Activated T-cell treated with anti-CD3 and anti-CD28 coated beads, Interleukin-2, amount 50 U/mL, for 4 hours (primary cell): Measurements from ENCODE around the gene GRK5. TPM values are rescaled to one million over a fixed set of nuclear protein-coding genes. Genes with fewer than 3 reads are reported as not detected.
A peak's percentile ranks its signal among the peaks of the same experiment; 100 is the strongest.

Experiments
- ATAC-seq, 2 donors: fragments of 200-7000 bp; cut with Tn5 transposase; one replicate each; pipeline ENCODE4 v1.10.0; 2021
- DNase-seq: peaks from one replicate; pipeline ENCODE4 v3.0.0-alpha.2; 2020
- H3K27me3 Mint-ChIP-seq: one replicate; pipeline ENCODE4 v1.8.0; 2021; ENCODE audit warnings: low read depth, mixed read lengths
- H3K36me3 Mint-ChIP-seq: one replicate; pipeline ENCODE4 v1.8.0; 2022; ENCODE audit warnings: mixed read lengths; ENCODE audit not compliant: insufficient read depth
- H3K4me1 Mint-ChIP-seq: one replicate; pipeline ENCODE4 v1.8.0; 2021; ENCODE audit warnings: low read depth, mixed read lengths
- H3K4me3 Mint-ChIP-seq: one replicate; pipeline ENCODE4 v1.8.0; 2021; ENCODE audit warnings: mild to moderate bottlenecking, moderate library complexity, mixed read lengths
- H3K9me3 Mint-ChIP-seq: one replicate; pipeline ENCODE4 v1.8.0; 2021; ENCODE audit warnings: mixed read lengths
- total RNA-seq, 3 donors: library from RNA; stranded (reverse); gene quantifications; one replicate each; pipeline ENCODE4 v1.2.1, GENCODE V29; 2021

The GRK5 gene
- total RNA-seq, 3 donors from 2014 or later: 14.0 to 15.6 (median 15.3) TPM

DNA sequence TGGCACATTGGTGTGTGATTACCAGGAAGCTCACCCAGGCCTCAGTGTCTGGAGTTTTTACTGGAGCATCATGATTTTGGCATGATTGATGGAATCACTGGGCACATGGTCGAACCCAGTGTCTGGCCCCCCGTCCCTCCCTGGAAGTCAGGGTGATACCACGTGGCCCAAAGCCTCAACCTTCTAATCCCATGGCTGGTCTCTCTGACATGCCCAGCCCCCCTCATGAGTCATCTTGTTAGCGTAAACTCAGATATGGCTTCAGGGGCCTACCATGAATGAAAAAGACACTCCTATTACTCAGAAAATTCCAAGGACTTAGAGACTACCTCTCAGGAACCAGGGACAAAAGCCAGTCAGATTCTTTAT is 109.3 kb downstream of the GRK5 start:
- no peak for ATAC-seq
- peaks cover 7% of the 10 kb centered on the region for H3K36me3 Mint-ChIP-seq
- H3K4me1 Mint-ChIP-seq: peaks cover 75% of the 10 kb centered on the region
- no peaks in the 10 kb centered on the region for H3K9me3 Mint-ChIP-seq
- DNase-seq: no peak
- H3K27me3 Mint-ChIP-seq: no peaks in the 10 kb centered on the region
- H3K4me3 Mint-ChIP-seq: no peak overlapping the region

DNA sequence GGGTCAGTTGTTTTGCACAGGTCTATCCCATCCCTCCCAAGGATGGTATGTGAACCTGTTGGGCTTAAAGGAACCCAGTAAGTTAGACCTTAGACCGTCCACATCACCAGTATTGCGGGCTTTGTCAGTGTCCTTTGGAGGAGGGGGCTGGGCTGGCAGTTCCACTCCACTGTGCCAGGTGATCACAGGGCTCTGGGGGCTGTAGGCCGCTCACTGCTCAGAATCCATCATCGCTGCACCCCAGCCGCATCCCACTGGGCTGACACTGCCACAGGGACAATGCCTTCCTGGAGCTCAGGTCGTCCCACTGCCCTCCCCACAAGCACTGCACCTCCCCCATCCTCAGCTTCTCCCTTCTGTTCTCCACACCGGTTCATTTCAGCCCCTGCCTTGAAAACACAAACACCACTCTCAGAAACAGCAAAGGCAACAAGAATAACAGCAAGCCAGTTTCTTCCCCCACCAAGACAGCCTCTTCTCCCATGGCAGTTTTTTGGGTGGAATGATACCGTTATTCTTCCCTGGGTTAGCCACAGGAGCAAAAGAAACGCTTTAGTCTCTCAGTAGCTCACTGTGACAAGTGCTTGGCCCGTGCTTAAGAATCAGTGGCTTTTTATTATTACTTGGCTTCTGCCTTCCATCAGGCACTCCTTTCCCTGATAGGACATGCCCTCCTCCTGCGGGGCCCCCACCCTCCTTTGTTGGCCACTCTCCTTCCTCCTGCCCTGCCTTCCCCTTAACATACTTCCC is 111.2 kb downstream of the GRK5 start:
- no peak overlapping the region for H3K4me3 Mint-ChIP-seq
- no peaks in the 10 kb centered on the region for H3K9me3 Mint-ChIP-seq
- H3K36me3 Mint-ChIP-seq: peaks cover 4% of the 10 kb centered on the region
- peaks cover 66% of the 10 kb centered on the region for H3K4me1 Mint-ChIP-seq
- no peaks in the 10 kb centered on the region for H3K27me3 Mint-ChIP-seq
- no peak for ATAC-seq
- no peak for DNase-seq

DNA sequence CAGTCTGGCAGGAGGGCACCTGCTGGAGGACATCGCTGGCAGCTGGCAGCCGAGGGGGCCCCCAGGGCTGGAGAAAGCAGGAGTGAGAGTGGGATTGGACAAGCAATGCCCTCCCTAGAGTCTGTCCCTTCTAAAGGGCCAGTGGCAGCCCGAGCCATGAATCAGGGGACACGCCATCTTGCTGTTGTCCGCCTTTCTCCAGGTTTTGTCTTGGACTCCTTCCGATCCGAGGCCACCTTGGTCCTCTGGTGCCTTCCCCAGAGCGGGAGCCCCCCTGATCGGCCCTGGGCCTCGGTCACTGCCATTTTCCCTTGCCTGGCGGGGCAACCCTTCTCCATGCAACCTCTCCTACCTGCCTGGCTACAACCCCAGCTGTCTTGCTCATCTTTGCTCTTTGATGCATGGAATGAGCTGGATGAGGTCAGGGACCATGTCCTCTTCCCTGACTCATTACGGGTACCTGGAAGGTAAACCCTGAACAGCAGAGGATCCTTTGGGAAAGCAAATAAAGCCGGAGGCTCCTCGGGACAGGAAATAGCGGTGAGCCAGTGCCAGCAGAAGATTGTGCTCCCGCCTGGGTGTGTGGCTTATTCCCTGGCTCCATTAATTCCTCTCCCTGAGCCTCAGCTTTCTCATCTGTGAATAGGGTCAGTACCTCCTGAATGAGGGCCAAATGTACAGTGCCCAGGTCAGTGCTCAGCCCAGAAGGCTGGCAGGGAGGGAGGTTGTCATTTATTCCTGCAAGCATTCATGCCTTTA is 112.0 kb downstream of the GRK5 start:
- Mint-ChIP-seq H3K4me3 (no peak overlapping the region), H3K36me3 (peaks cover 4% of the 10 kb centered on the region), H3K4me1 (peaks cover 58% of the 10 kb centered on the region), H3K9me3 (no peaks in the 10 kb centered on the region), H3K27me3 (no peaks in the 10 kb centered on the region)
- ATAC-seq (no peak), DNase-seq (no peak)

DNA sequence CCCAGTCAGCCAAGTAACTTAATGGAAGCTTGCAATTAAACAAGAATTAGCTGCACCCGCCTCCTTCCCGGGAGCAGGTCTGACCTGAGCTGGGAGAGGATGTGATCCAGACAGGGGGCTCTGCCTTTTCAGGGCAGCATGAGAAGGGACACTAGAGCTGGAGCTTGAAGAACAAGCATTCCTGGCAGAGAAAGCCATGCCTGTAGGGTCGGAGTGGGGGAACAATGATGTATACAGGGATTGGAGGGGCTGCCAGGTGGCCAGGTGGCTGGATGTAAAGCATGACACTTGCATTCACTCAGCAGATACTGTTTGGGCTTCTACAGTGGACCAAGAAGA is 112.5 kb downstream of the GRK5 start:
- peaks cover 4% of the 10 kb centered on the region for H3K36me3 Mint-ChIP-seq
- H3K27me3 Mint-ChIP-seq: no peaks in the 10 kb centered on the region
- H3K4me3 Mint-ChIP-seq: no peak overlapping the region
- DNase-seq: no peak
- H3K4me1 Mint-ChIP-seq: peaks cover 55% of the 10 kb centered on the region
- ATAC-seq: no peak
- no peaks in the 10 kb centered on the region for H3K9me3 Mint-ChIP-seq

DNA sequence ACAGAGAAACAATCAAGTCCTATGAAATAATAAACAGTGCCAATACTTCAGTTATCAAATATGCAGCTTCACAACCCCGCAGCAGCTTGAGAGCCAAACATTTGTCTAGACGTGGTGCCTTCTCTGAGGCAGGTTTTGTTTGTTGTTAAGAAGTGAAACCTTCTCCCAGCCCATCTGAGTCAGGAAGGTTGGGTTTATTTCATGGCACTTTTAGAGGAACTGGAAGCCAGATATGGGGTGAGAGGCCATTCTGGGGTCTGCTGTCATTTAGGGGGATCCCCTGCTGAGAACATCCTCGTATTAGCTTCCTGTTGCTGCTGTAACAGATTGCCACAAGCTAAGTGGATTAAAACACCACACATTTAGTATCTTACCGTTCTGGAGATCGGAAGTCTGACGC is 113.6 kb downstream of the GRK5 start:
- peak in 1 of 2 donors; percentile 41 for ATAC-seq

DNA sequence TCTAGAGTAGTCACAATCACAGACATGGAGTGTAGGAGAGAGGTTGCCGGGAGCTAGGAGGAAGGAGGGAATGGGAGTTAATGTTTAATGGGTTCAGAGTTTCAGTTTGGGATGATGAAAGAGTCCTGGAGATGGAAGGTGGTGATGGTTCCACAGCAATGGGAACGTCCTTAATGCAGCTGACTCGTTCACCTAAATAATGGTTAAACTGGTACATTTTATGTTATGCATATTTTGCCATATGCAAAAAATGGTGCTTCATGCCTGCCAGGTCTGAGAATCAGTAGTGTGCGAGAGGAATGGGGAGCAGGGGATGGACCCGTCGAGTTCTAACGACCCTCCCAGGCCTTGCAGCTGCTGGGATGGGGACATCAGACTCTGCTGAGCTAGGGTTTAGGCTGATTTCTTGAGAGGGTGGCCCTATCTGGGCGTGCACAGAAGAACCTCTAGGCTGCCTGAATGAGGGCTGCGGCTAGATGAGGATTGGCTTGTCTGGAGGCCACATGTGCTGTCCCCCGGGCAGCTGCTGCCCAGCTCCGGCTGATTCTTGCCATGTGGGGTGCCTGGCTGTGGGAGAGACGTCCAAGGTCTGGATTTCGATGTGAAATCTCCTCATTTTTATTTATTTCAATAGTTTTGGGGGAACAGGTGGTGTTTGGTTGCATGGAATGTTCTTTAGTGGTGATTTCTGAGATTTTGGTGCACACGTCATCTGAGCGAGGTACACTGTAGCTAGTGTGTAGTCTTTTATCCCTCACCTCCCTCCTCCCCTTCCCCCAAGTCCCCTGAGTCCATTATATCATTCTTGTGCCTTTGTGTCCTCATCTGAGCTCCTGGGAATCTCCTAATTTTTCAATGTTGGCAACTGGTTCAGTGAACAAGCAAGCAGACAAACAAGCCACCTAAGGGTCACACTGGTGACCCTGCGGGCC is 116.0 kb downstream of the GRK5 start:
- no peak for DNase-seq
- Mint-ChIP-seq H3K4me3 (no peak overlapping the region), H3K27me3 (no peaks in the 10 kb centered on the region), H3K9me3 (no peaks in the 10 kb centered on the region), H3K36me3 (peaks cover 7% of the 10 kb centered on the region), H3K4me1 (peaks cover 33% of the 10 kb centered on the region)
- ATAC-seq: no peak

More for the DNA sequence above, 113.6 kb downstream of the GRK5 start:
- no peaks in the 10 kb centered on the region for H3K9me3 Mint-ChIP-seq
- H3K27me3 Mint-ChIP-seq: no peaks in the 10 kb centered on the region
- no peak for DNase-seq
- H3K4me3 Mint-ChIP-seq: no peak overlapping the region
- H3K36me3 Mint-ChIP-seq: peaks cover 4% of the 10 kb centered on the region
- H3K4me1 Mint-ChIP-seq: peaks cover 44% of the 10 kb centered on the region

DNA sequence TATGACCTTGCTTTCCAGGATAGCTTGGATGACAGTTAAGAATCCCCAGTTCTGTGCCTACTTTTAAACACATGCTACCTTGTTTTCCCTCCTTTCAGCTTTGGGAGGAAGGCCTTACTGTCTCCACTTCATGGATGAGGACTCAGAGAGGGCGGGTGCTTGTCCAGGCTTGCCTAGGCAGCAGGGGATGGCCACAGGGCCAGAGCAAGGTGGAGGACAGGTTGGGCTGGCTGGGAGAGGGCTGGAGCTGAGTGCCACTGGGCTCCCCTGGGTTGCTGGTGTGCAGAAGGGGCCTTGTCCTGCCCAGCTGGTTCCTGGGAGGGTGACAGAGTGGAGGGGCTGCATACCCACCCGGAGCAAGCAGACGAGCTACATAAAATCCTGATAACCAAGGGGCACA is 117.8 kb downstream of the GRK5 start:
- Mint-ChIP-seq H3K9me3 (no peaks in the 10 kb centered on the region), H3K4me1 (peaks cover 25% of the 10 kb centered on the region), H3K4me3 (no peak overlapping the region), H3K27me3 (no peaks in the 10 kb centered on the region), H3K36me3 (peaks cover 10% of the 10 kb centered on the region)
- DNase-seq (no peak), ATAC-seq (no peak)

DNA sequence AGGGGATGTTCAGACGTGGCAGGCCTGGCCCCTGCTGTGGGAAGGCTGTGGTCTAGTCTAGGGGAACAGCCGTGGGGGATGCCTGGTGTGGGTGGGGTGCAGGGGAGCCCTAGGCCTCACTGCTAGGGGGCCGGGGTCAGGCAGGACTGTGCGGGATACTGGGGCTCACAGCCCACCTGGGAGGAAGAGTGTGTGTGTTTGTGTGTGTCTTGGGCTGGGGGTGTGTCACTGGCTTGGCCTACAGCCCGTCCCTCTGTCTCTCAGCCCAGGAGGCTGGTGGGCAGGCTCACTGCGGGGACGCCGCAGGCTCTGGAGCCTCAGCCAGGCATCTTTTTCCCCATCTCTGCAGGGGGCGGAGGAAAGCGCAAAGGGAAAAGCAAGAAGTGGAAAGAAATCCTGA is 118.8 kb downstream of the GRK5 start:
- ATAC-seq (no peak), DNase-seq (no peak)
- Mint-ChIP-seq H3K27me3 (no peaks in the 10 kb centered on the region), H3K36me3 (peaks cover 9% of the 10 kb centered on the region), H3K4me3 (no peak overlapping the region), H3K4me1 (peaks cover 16% of the 10 kb centered on the region), H3K9me3 (no peaks in the 10 kb centered on the region)

DNA sequence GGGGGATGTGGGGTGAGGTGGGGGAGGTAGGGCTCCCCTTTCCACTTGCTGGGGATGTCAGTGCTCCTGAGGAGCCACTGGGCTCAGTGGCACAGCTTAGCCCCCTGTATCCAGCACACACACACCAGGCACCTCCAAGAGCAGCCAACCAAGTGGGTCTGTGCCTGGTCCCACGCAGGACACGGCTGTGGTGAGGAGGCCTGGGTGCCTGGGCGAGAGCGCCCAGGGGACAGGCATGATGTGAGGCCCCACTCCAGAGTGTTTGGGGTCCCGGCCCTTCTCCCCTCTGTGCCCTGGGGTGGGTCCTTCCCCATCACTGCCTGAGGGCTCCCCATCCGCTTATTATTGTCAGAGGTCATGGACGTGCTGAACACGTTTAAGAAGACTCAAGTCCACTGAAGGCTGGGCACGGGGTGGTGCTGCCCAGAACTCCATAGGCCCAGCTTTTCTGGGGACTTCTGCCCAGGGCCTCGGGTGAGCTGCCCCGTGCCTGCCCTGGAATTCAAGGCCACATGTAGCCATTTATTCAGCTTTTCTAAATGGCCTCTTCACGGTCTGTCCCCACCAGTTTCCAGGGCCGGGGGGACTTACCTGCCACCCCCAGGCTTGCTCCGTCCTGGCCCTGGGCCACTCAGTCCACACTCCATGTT is 119.8 kb downstream of the GRK5 start:
- DNase-seq (no peak), ATAC-seq (no peak)
- no peak overlapping the region for H3K4me3 Mint-ChIP-seq
- peaks cover 10% of the 10 kb centered on the region for H3K4me1 Mint-ChIP-seq
- H3K27me3 Mint-ChIP-seq: no peaks in the 10 kb centered on the region
- H3K36me3 Mint-ChIP-seq: peaks cover 9% of the 10 kb centered on the region
- no peaks in the 10 kb centered on the region for H3K9me3 Mint-ChIP-seq

DNA sequence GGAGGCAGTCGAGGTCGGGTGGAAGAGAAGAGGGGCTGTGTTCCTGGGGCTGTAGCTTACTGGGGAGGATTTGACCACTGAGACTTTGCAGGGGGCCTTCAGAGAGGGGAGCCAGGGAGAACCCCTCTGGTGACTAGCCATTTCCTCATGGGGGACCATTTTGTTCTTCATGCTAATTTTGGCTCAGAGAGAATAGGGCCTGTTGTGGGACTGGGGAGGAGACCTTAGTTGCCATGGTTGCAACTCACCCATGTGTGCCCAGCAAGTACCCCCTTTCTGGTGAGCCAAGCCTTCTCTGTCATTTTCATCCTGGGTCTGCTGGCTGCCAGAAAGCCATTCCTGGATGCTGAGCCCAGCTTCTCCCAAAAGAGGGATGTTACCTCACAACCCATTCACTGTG is 120.9 kb downstream of the GRK5 start:
- Mint-ChIP-seq H3K36me3 (peaks cover 12% of the 10 kb centered on the region), H3K4me3 (no peak overlapping the region), H3K9me3 (no peaks in the 10 kb centered on the region), H3K27me3 (no peaks in the 10 kb centered on the region), H3K4me1 (peaks cover 14% of the 10 kb centered on the region)
- DNase-seq (no peak), ATAC-seq (no peak)

DNA sequence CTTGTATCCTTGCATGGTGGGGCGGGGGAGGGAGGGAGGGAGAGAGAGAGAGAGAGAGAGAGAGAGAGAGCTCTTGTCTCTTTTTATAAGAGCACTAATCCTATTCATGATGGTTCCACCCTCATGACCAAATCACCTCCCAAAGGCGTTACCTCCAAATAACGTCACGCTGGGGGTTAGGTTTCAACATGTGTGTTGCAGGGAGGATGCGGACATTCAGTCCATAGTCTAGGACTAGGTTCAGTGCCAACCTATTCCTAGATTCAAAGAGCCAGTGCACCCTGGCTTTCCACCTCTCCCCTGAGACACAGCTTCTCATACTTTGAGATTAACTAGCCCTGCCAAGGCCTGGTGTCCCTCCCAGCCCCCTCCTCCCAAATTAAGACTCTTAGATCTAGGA is 123.0 kb downstream of the GRK5 start:
- peaks cover 15% of the 10 kb centered on the region for H3K36me3 Mint-ChIP-seq
- H3K27me3 Mint-ChIP-seq: no peaks in the 10 kb centered on the region
- H3K4me1 Mint-ChIP-seq: peaks cover 17% of the 10 kb centered on the region
- no peak overlapping the region for H3K4me3 Mint-ChIP-seq
- H3K9me3 Mint-ChIP-seq: no peaks in the 10 kb centered on the region
- ATAC-seq (no peak), DNase-seq (no peak)

DNA sequence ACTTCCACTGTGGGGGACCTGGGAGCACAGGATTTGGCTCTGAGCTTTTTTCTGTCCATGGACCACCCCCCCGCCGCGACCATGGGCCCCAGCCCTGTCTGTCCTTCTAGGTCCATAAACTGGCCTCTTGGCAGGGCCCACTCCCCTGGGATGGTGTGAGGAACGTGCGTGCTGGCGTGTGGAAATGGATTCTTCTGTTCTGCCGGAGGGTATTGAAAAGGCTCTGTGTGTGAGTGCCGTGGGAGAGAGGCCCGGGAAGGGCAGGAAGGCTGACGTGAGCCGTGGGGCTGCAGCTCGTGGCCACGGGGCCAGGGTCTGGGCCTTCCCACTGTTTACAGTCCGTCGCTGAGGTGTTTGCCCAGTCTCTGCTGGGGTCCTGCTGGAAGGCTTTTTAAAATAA is 123.7 kb downstream of the GRK5 start:
- ATAC-seq: no peak
- no peaks in the 10 kb centered on the region for H3K27me3 Mint-ChIP-seq
- no peaks in the 10 kb centered on the region for H3K9me3 Mint-ChIP-seq
- no peak overlapping the region for H3K4me3 Mint-ChIP-seq
- peaks cover 17% of the 10 kb centered on the region for H3K4me1 Mint-ChIP-seq
- no peak for DNase-seq
- H3K36me3 Mint-ChIP-seq: peaks cover 20% of the 10 kb centered on the region

DNA sequence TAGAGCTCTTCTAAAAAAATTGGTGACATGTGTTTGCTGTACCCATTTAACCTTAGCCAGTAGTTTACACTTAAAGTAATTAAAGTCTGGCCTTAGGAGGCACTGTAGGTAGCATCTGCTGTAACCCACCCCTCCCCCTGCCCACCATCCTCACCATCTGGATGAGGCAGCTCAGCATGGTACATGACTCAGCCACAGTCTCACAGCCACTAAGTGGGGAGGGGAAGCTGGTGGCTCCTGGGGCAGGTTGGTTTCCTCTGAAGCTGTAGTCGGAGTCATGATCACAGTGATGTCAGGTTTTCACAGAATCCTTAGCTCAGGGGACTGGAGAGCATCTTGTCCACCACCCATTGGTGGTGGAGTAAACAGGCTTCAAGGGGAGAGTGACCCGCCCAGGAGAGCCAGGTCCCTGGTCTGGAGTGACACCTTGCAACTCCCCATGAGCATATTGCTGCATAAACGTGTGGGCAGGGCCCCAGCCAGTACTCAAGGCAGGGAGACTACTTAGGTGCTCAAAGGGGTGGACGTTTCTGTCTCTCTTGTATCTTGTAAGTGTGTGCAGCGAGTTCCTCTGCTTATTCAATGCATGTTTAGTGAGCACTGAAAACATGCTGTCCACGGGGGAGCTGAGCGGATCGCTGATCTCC is 125.9 kb downstream of the GRK5 start:
- H3K4me1 Mint-ChIP-seq: peaks cover 12% of the 10 kb centered on the region
- H3K4me3 Mint-ChIP-seq: no peak overlapping the region
- H3K36me3 Mint-ChIP-seq: peaks cover 24% of the 10 kb centered on the region
- H3K27me3 Mint-ChIP-seq: no peaks in the 10 kb centered on the region
- peak; percentile 99 for ATAC-seq
- no peaks in the 10 kb centered on the region for H3K9me3 Mint-ChIP-seq
- peak; percentile 62 for DNase-seq
